ENCODE results near the gene USP17L17.
"Not testable (repeated sequence)": the region's sequence is repeated elsewhere in the genome, so short reads cannot be mapped to it uniquely, and the experiment has no call there.

USP17L17 gene

GRCh38 chr4:9243579-9243978 lies at the start of gene USP17L17:
USP17L17 (plus strand) TSS chr4:9243879; CDS start chr4:9243879, 0 bp downstream.
- not testable (repeated sequence) for DNase-seq

- DNase-seq = not testable (repeated sequence)
Observed at GRCh38 chr4:9210357-9210756, 33.3 kb upstream of the USP17L17 start, which contains the start of gene USP17L10. USP17L10 (plus strand) TSS chr4:9210657; CDS start chr4:9210657, 0 bp downstream.

GRCh38 chr4:9214701-9215100 lies 29.0 kb upstream of the USP17L17 start:
- not testable (repeated sequence) for DNase-seq

- not testable (repeated sequence) for DNase-seq
Observed at GRCh38 chr4:9215105-9215504, 28.6 kb upstream of the USP17L17 start, which contains the start of gene USP17L11. USP17L11 (plus strand) TSS chr4:9215405; CDS start chr4:9215405, 0 bp downstream.

- DNase-seq = not testable (repeated sequence)
Observed at GRCh38 chr4:9219852-9220251, 23.8 kb upstream of the USP17L17 start, which contains the start of gene USP17L12. USP17L12 (plus strand) TSS chr4:9220152; CDS start chr4:9220152, 0 bp downstream.

- DNase-seq = not testable (repeated sequence)
Observed at GRCh38 chr4:9224596-9224995, 19.1 kb upstream of the USP17L17 start, which contains the start of gene USP17L13. USP17L13 (plus strand) TSS chr4:9224896; CDS start chr4:9224896, 0 bp downstream.

- DNase-seq = not testable (repeated sequence)
Observed at GRCh38 chr4:9230249-9230648, 13.4 kb upstream of the USP17L17 start.

- not testable (repeated sequence) for DNase-seq
Observed at GRCh38 chr4:9234085-9234484, 9.6 kb upstream of the USP17L17 start, which contains the start of gene USP17L15. USP17L15 (plus strand) TSS chr4:9234385; CDS start chr4:9234385, 0 bp downstream.

- not testable (repeated sequence) for DNase-seq
Observed at GRCh38 chr4:9238461-9238860, 5.2 kb upstream of the USP17L17 start.

- DNase-seq = not testable (repeated sequence)
Observed at GRCh38 chr4:9247953-9248680, 4.4 kb downstream of the USP17L17 start, which contains the start of gene USP17L18. USP17L18 (plus strand) TSS chr4:9248630; CDS start chr4:9248630, 0 bp downstream.

GRCh38 chr4:9253078-9253477 lies 9.4 kb downstream of the USP17L17 start, which contains the start of gene USP17L19:
USP17L19 (plus strand) TSS chr4:9253378; CDS start chr4:9253378, 0 bp downstream.
- DNase-seq = not testable (repeated sequence)

GRCh38 chr4:9257824-9258223 lies 14.1 kb downstream of the USP17L17 start, which contains the start of gene USP17L20:
USP17L20 (plus strand) TSS chr4:9258124; CDS start chr4:9258124, 0 bp downstream.
- not testable (repeated sequence) for DNase-seq

GRCh38 chr4:9262572-9262971 lies 18.9 kb downstream of the USP17L17 start, which contains the start of gene USP17L21:
USP17L21 (plus strand) TSS chr4:9262872; CDS start chr4:9262872, 0 bp downstream.
- DNase-seq = not testable (repeated sequence)

- DNase-seq = not testable (repeated sequence)
Observed at GRCh38 chr4:9267319-9267718, 23.6 kb downstream of the USP17L17 start, which contains the start of gene USP17L22. USP17L22 (plus strand) TSS chr4:9267619; CDS start chr4:9267619, 0 bp downstream.

GRCh38 chr4:9271719-9272118 lies 28.0 kb downstream of the USP17L17 start:
- DNase-seq = not testable (repeated sequence)

Measured in AML-193 (cell line).